GM12873 (cell line): Measurements from ENCODE around the gene MYT1.

Source experiments
- TF ChIP-seq, protein P1 (sequence below): IDR thresholded peaks from 2 replicates; pipeline ENCODE4 v1.5.1; 2012; ENCODE audit warnings: low read depth, mild to moderate bottlenecking, moderate library complexity, low read length, control low read depth; ENCODE audit not compliant: insufficient read depth; ENCODE audit errors: missing control alignments

MYT1 gene

GRCh38 chr20:64159711-64160110, 4.5 kb upstream of the MYT1 start:
- TF ChIP-seq, protein P1, sequence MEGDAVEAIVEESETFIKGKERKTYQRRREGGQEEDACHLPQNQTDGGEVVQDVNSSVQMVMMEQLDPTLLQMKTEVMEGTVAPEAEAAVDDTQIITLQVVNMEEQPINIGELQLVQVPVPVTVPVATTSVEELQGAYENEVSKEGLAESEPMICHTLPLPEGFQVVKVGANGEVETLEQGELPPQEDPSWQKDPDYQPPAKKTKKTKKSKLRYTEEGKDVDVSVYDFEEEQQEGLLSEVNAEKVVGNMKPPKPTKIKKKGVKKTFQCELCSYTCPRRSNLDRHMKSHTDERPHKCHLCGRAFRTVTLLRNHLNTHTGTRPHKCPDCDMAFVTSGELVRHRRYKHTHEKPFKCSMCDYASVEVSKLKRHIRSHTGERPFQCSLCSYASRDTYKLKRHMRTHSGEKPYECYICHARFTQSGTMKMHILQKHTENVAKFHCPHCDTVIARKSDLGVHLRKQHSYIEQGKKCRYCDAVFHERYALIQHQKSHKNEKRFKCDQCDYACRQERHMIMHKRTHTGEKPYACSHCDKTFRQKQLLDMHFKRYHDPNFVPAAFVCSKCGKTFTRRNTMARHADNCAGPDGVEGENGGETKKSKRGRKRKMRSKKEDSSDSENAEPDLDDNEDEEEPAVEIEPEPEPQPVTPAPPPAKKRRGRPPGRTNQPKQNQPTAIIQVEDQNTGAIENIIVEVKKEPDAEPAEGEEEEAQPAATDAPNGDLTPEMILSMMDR, result no peak

GRCh38 chr20:64160118-64160517, 4.1 kb upstream of the MYT1 start:
- TF ChIP-seq, protein P1, result no peak

DNA sequence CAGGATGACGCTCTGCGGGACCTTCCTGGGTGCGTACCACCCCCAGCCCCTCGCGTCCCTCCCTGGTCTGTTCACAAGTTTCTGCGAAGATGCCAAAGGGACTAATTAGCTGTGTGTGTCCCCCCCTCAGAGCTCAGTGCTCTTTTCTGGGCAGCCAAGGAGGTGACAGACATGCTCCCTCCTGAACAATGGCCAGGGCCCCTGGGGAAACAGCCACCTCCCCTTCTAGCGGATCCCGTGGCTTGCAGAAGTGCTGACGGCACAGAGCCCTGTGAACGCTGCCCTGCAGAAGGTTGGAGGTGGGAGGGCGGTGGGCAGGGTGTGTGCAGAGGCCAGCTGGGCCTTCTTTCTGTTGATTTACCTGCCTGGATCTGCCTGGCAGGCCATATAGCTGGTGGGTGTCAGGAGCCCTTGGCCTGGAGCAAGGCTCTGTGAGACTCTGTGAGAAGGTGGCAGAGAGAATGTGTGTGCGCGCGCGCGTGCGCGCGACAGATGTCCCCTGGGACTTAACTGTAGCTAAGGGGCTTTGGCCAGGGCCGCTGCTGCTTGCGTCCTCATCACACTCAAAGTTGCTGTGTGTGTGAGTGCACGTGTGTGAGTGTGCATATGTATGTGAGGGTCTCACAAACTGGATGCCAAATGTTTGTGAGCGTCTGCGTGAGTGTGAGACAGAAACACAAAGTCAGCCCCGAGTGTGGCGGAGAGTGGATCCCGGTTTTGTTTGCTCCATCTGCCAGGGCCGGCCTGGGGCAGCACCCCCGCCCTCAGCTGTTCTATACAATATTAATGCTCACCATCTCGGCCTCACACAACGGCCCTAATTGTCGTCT, 3.5 kb upstream of the MYT1 start:
- TF ChIP-seq, protein P1, result no peak

GRCh38 chr20:64161356-64162238, 2.7 kb upstream of the MYT1 start:
- TF ChIP-seq, protein P1, result no peak

GRCh38 chr20:64162239-64162910, 1.9 kb upstream of the MYT1 start:
- TF ChIP-seq, protein P1, result no peak

DNA sequence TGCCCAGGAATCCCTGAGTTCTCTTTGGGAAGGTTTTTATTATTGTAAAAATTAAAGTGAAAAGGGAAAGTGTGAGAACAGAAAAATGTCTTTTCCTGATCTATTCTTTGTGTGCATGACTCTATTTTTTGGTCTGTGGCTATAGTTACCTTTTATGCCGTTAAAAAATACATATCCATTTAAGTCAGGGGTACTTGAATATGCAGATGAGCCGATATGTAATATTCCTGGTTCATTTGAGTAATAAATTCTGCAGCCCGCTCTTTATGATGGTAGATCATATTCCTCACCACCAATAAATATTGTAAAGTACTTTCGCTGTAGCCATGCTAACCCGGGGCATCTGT, 503 bp upstream of the MYT1 start:
- TF ChIP-seq, protein P1, result no peak
